ENCODE data around the gene RANBP1. TPM values are rescaled to one million over a fixed set of nuclear protein-coding genes. Genes with fewer than 3 reads are reported as not detected.

Gene RANBP1
- total RNA-seq, 1 donor from 2014 or later, result 142 TPM

- no peak for TF ChIP-seq CTCF (IDR thresholded peaks at IDR 0.05; ENCODE audit: unreplicated experiment)
- H3K36me3 Mint-ChIP-seq (ENCODE audit: low read depth, unreplicated experiment), result no peaks in the 10 kb centered on the region
- no peaks in the 10 kb centered on the region for H3K27me3 Mint-ChIP-seq (ENCODE audit: unreplicated experiment)
- no peak overlapping the region for H3K4me3 Mint-ChIP-seq (ENCODE audit: unreplicated experiment)
- no peak overlapping the region for H3K27ac Mint-ChIP-seq (ENCODE audit: unreplicated experiment)
- H3K4me1 Mint-ChIP-seq (ENCODE audit: unreplicated experiment), result no peaks in the 10 kb centered on the region
- DNase-seq (ENCODE audit: low spot score), result no peak
- no peaks in the 10 kb centered on the region for H3K9me3 Mint-ChIP-seq (ENCODE audit: unreplicated experiment)
Measured at GRCh38 chr22:20170170-20170569, 54.3 kb downstream of the RANBP1 start.

- Mint-ChIP-seq H3K4me1 (ENCODE audit: unreplicated experiment) (no peaks in the 10 kb centered on the region), H3K27me3 (ENCODE audit: unreplicated experiment) (no peaks in the 10 kb centered on the region), H3K36me3 (ENCODE audit: low read depth, unreplicated experiment) (no peaks in the 10 kb centered on the region), H3K9me3 (ENCODE audit: unreplicated experiment) (no peaks in the 10 kb centered on the region), H3K4me3 (ENCODE audit: unreplicated experiment) (no peak overlapping the region), H3K27ac (ENCODE audit: unreplicated experiment) (no peak overlapping the region)
- TF ChIP-seq CTCF (IDR thresholded peaks at IDR 0.05; ENCODE audit: unreplicated experiment), result no peak
- DNase-seq (ENCODE audit: low spot score), result no peak
Measured at GRCh38 chr22:20171288-20172140, 55.6 kb downstream of the RANBP1 start.

GRCh38 chr22:20172141-20172613 is 56.3 kb downstream of the RANBP1 start:
- DNase-seq (ENCODE audit: low spot score), result no peak
- no peak overlapping the region for H3K27ac Mint-ChIP-seq (ENCODE audit: unreplicated experiment)
- H3K4me3 Mint-ChIP-seq (ENCODE audit: unreplicated experiment), result no peak overlapping the region
- H3K36me3 Mint-ChIP-seq (ENCODE audit: low read depth, unreplicated experiment), result no peaks in the 10 kb centered on the region
- no peaks in the 10 kb centered on the region for H3K4me1 Mint-ChIP-seq (ENCODE audit: unreplicated experiment)
- no peaks in the 10 kb centered on the region for H3K9me3 Mint-ChIP-seq (ENCODE audit: unreplicated experiment)
- no peak for TF ChIP-seq CTCF (IDR thresholded peaks at IDR 0.05; ENCODE audit: unreplicated experiment)
- peaks cover 3% of the 10 kb centered on the region for H3K27me3 Mint-ChIP-seq (ENCODE audit: unreplicated experiment)

GRCh38 chr22:20173246-20173645 is 57.3 kb downstream of the RANBP1 start:
- H3K36me3 Mint-ChIP-seq (ENCODE audit: low read depth, unreplicated experiment), result no peaks in the 10 kb centered on the region
- H3K9me3 Mint-ChIP-seq (ENCODE audit: unreplicated experiment), result no peaks in the 10 kb centered on the region
- peaks cover 3% of the 10 kb centered on the region for H3K27me3 Mint-ChIP-seq (ENCODE audit: unreplicated experiment)
- TF ChIP-seq CTCF (IDR thresholded peaks at IDR 0.05; ENCODE audit: unreplicated experiment), result no peak
- H3K27ac Mint-ChIP-seq (ENCODE audit: unreplicated experiment), result no peak overlapping the region
- no peak overlapping the region for H3K4me3 Mint-ChIP-seq (ENCODE audit: unreplicated experiment)
- no peaks in the 10 kb centered on the region for H3K4me1 Mint-ChIP-seq (ENCODE audit: unreplicated experiment)
- DNase-seq (ENCODE audit: low spot score), result no peak

- Mint-ChIP-seq H3K27ac (ENCODE audit: unreplicated experiment) (no peak overlapping the region), H3K9me3 (ENCODE audit: unreplicated experiment) (no peaks in the 10 kb centered on the region), H3K27me3 (ENCODE audit: unreplicated experiment) (peaks cover 3% of the 10 kb centered on the region), H3K4me1 (ENCODE audit: unreplicated experiment) (no peaks in the 10 kb centered on the region), H3K36me3 (ENCODE audit: low read depth, unreplicated experiment) (no peaks in the 10 kb centered on the region), H3K4me3 (ENCODE audit: unreplicated experiment) (no peak overlapping the region)
- no peak for TF ChIP-seq CTCF (IDR thresholded peaks at IDR 0.05; ENCODE audit: unreplicated experiment)
- DNase-seq (ENCODE audit: low spot score), result no peak
Measured at GRCh38 chr22:20173772-20174171, 57.9 kb downstream of the RANBP1 start.

Data from endothelial cell (in vitro differentiated cells).